WTC11 (cell line): ENCODE results near the gene UBE2F. TPM values are rescaled to one million over a fixed set of nuclear protein-coding genes. Genes with fewer than 3 reads are reported as not detected.

Experiments used
- ATAC-seq: fragments of 200-7000 bp; cut with Tn5 transposase; 2 replicates; pipeline ENCODE4 v1.10.0; 2021; ENCODE audit warnings: mild to moderate bottlenecking, moderate library complexity
- CTCF ChIA-PET: fragments of 300-600 bp; sonication (Branson Sonifier 250); formaldehyde crosslinking; loops from one replicate; lab custom pipeline; 2021; ENCODE audit warnings: antibody characterized with exemption; lab: Charles Lee
- POLR2A ChIA-PET: fragments of 350-600 bp; sonication (Branson Sonifier 250); formaldehyde crosslinking; loops from one replicate; lab custom pipeline; 2021; ENCODE audit warnings: antibody characterized with exemption; lab: Charles Lee
- DNase-seq: peaks from one replicate; pipeline ENCODE4 v3.0.0; 2021; ENCODE audit warnings: low spot score
- H3K27ac Mint-ChIP-seq: 2 replicates; pipeline ENCODE4 v1.8.0; 2021; ENCODE audit warnings: mixed read lengths
- H3K27me3 Mint-ChIP-seq: 2 replicates; pipeline ENCODE4 v1.8.0; 2021; ENCODE audit warnings: low read depth, mild to moderate bottlenecking, moderate library complexity, mixed read lengths
- H3K36me3 Mint-ChIP-seq: 2 replicates; pipeline ENCODE4 v1.8.0; 2021; ENCODE audit warnings: mixed read lengths
- H3K4me1 Mint-ChIP-seq: 2 replicates; pipeline ENCODE4 v1.8.0; 2022; ENCODE audit warnings: mixed read lengths
- H3K4me3 Mint-ChIP-seq: 2 replicates; pipeline ENCODE4 v1.8.0; 2021; ENCODE audit warnings: mild to moderate bottlenecking, moderate library complexity, mixed read lengths
- H3K9me3 Mint-ChIP-seq: 2 replicates; pipeline ENCODE4 v1.8.0; 2021; ENCODE audit warnings: mixed read lengths
- E2F5 ChIP-seq: sonication (generic); formaldehyde crosslinking; IDR thresholded peaks from 2 replicates; pipeline ENCODE4 v1.8.1; 2022; ENCODE audit warnings: mild to moderate bottlenecking, moderate library complexity, missing genetic modification reagents
- ESRRA ChIP-seq: sonication (generic); formaldehyde crosslinking; IDR thresholded peaks from 2 replicates; pipeline ENCODE4 v1.8.1; 2022; ENCODE audit warnings: mild to moderate bottlenecking, missing genetic modification reagents, borderline replicate concordance
- FOXP4 ChIP-seq: sonication (generic); formaldehyde crosslinking; IDR thresholded peaks from 2 replicates; pipeline ENCODE4 v1.8.0; 2022; ENCODE audit warnings: mild to moderate bottlenecking, missing genetic modification reagents
- IRF1 ChIP-seq: sonication (generic); formaldehyde crosslinking; IDR thresholded peaks from 2 replicates; pipeline ENCODE4 v1.8.0; 2023; ENCODE audit warnings: missing genetic modification reagents
- JUN ChIP-seq: sonication (generic); formaldehyde crosslinking; IDR thresholded peaks from 2 replicates; pipeline ENCODE4 v1.8.0; 2023; ENCODE audit warnings: mild to moderate bottlenecking, missing genetic modification reagents
- KAT7 ChIP-seq: sonication (generic); formaldehyde crosslinking; IDR thresholded peaks from 2 replicates; pipeline ENCODE4 v1.8.1; 2023; ENCODE audit warnings: missing genetic modification reagents, mild to moderate bottlenecking, borderline replicate concordance
- MAX ChIP-seq: sonication (generic); formaldehyde crosslinking; IDR thresholded peaks from 2 replicates; pipeline ENCODE4 v1.8.0; 2022; ENCODE audit warnings: mild to moderate bottlenecking, missing genetic modification reagents
- MLX ChIP-seq: sonication (generic); formaldehyde crosslinking; IDR thresholded peaks from 2 replicates; pipeline ENCODE4 v1.8.1; 2023; ENCODE audit warnings: mild to moderate bottlenecking, missing genetic modification reagents, moderate library complexity
- NR2C2 ChIP-seq: sonication (generic); formaldehyde crosslinking; IDR thresholded peaks from 2 replicates; pipeline ENCODE4 v1.8.0; 2022; ENCODE audit warnings: mild to moderate bottlenecking, missing genetic modification reagents
- SMAD3 ChIP-seq: sonication (generic); formaldehyde crosslinking; IDR thresholded peaks from 2 replicates; pipeline ENCODE4 v1.8.0; 2022; ENCODE audit warnings: missing genetic modification reagents, mild to moderate bottlenecking, borderline replicate concordance
- TCF7 ChIP-seq: sonication (generic); formaldehyde crosslinking; IDR thresholded peaks from 2 replicates; pipeline ENCODE4 v1.8.0; 2022; ENCODE audit warnings: mild to moderate bottlenecking, low read depth, missing genetic modification reagents, moderate library complexity
- USF1 ChIP-seq: sonication (generic); formaldehyde crosslinking; IDR thresholded peaks from 2 replicates; pipeline ENCODE4 v1.8.0; 2022; ENCODE audit warnings: mild to moderate bottlenecking, missing genetic modification reagents
- ZBTB21 ChIP-seq: sonication (generic); formaldehyde crosslinking; IDR thresholded peaks from 2 replicates; pipeline ENCODE4 v1.8.1; 2023; ENCODE audit warnings: mild to moderate bottlenecking, missing genetic modification reagents, borderline replicate concordance
- ZNF219 ChIP-seq: sonication (generic); formaldehyde crosslinking; IDR thresholded peaks from 2 replicates; pipeline ENCODE4 v1.8.0; 2023; ENCODE audit warnings: missing genetic modification reagents, mild to moderate bottlenecking, borderline replicate concordance
- total RNA-seq: library from RNA; stranded (reverse); gene quantifications from 3 replicates; pipeline ENCODE4 v1.2.3, GENCODE V29; 2021

The UBE2F gene
- total RNA-seq, 1 experiment from 2014 or later: 49.5 TPM

GRCh38 chr2:238091436-238092060 is 124.7 kb downstream of the UBE2F start:
- Mint-ChIP-seq H3K4me1 (peaks cover 27% of the 10 kb centered on the region), H3K4me3 (no peak overlapping the region), H3K27me3 (no peaks in the 10 kb centered on the region), H3K9me3 (no peaks in the 10 kb centered on the region), H3K36me3 (peaks cover 28% of the 10 kb centered on the region), H3K27ac (no peak overlapping the region)
- TF ChIP-seq ZNF219 (CRISPR knock-in tag): no peak
- TF ChIP-seq SMAD3 (CRISPR knock-in tag): no peak
- no peak for TF ChIP-seq E2F5
- TF ChIP-seq IRF1 (CRISPR knock-in tag): no peak
- TF ChIP-seq MLX (CRISPR knock-in tag): no peak
- no peak for TF ChIP-seq MAX (CRISPR knock-in tag)
- TF ChIP-seq TCF7 (CRISPR knock-in tag): no peak
- no peak for TF ChIP-seq KAT7 (CRISPR knock-in tag)
- TF ChIP-seq NR2C2 (CRISPR knock-in tag): no peak
- no peak for TF ChIP-seq ZBTB21 (CRISPR knock-in tag)
- no peak for TF ChIP-seq ESRRA (CRISPR knock-in tag)
- no peak for TF ChIP-seq FOXP4 (CRISPR knock-in tag)
- TF ChIP-seq USF1: no peak
- TF ChIP-seq JUN (CRISPR knock-in tag): no peak
- no peak for ATAC-seq
- no peak for DNase-seq
- ChIA-PET CTCF (no interaction called here), POLR2A (no interaction called here)

Other genes starting within 250 kb of the UBE2F start
- 0.53 to 1.3 TPM (median 0.71 TPM) in 3 replicates for gene RBM44, start 168.2 kb upstream of the UBE2F start, total RNA-seq
- gene RAMP1, start 107.4 kb upstream of the UBE2F start, total RNA-seq: 0.62 to 1.2 TPM (median 1.0 TPM) in 3 replicates
- 68.4 to 70.2 TPM (median 69.6 TPM) in 3 replicates for gene SCLY, start 94.0 kb downstream of the UBE2F start, total RNA-seq
- gene ESPNL, start 133.3 kb downstream of the UBE2F start, total RNA-seq: 1.1 to 1.4 TPM (median 1.1 TPM) in 3 replicates
- gene KLHL30, start 171.7 kb downstream of the UBE2F start, total RNA-seq: 0.07 TPM in 1 of 3 replicates, not detected in the others
- gene ERFE, start 192.0 kb downstream of the UBE2F start, total RNA-seq: 4.5 to 6.3 TPM (median 6.0 TPM) in 3 replicates
- gene ILKAP, start 236.7 kb downstream of the UBE2F start, total RNA-seq: 26.4 to 32.7 TPM (median 26.7 TPM) in 3 replicates